ENCODE measurements around the gene TBXT. TPM values are rescaled to one million over a fixed set of nuclear protein-coding genes. Genes with fewer than 3 reads are reported as not detected.

The TBXT gene
- total RNA-seq, 1 experiment from 2014 or later, result not detected

DNA sequence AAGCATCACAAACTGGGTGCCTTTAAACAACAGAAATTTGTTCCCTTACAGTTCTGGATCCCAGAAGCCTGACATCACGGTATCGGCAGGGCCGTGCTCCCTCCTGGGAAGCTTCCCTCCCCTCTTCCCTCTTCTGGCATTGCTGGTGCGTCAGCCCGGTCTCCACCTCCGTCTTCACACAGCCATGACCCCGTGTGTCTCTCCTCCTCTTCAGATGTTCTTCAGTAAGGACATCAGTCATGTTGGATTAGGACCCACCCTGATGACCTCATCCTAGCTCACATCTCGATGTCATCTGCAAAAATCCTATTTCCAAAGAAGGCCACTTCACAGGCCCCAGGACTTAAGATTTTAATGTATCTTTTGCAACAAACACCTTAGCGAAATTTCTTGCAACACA is 38.4 kb upstream of the TBXT start:
- Mint-ChIP-seq H3K27ac (ENCODE audit: low read depth, unreplicated experiment) (no peak overlapping the region), H3K4me1 (ENCODE audit: insufficient read depth, unreplicated experiment) (no peaks in the 10 kb centered on the region), H3K27me3 (ENCODE audit: insufficient read depth, unreplicated experiment) (no peaks in the 10 kb centered on the region), H3K9me3 (ENCODE audit: unreplicated experiment) (peaks cover 3% of the 10 kb centered on the region), H3K36me3 (ENCODE audit: insufficient read depth, unreplicated experiment) (peaks cover 3% of the 10 kb centered on the region), H3K4me3 (ENCODE audit: unreplicated experiment) (no peak overlapping the region)
- ChIA-PET CTCF (interaction anchor here (0.6 to 0.7 kb wide), 2 partner anchors 11 to 115 kb away, joined by 3 read pairs; no protein-coding TSS in a partner anchor), POLR2A (no interaction called here)
- DNase-seq (ENCODE audit: unreplicated experiment), result no peak
- TF ChIP-seq, protein P1, sequence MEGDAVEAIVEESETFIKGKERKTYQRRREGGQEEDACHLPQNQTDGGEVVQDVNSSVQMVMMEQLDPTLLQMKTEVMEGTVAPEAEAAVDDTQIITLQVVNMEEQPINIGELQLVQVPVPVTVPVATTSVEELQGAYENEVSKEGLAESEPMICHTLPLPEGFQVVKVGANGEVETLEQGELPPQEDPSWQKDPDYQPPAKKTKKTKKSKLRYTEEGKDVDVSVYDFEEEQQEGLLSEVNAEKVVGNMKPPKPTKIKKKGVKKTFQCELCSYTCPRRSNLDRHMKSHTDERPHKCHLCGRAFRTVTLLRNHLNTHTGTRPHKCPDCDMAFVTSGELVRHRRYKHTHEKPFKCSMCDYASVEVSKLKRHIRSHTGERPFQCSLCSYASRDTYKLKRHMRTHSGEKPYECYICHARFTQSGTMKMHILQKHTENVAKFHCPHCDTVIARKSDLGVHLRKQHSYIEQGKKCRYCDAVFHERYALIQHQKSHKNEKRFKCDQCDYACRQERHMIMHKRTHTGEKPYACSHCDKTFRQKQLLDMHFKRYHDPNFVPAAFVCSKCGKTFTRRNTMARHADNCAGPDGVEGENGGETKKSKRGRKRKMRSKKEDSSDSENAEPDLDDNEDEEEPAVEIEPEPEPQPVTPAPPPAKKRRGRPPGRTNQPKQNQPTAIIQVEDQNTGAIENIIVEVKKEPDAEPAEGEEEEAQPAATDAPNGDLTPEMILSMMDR (IDR thresholded peaks at IDR 0.05; ENCODE audit: unreplicated experiment), result no peak
- intact Hi-C loops (cut with micrococcal nuclease), result no loop called here
- no TSS peak for BruUV-seq (replicated peaks)

DNA sequence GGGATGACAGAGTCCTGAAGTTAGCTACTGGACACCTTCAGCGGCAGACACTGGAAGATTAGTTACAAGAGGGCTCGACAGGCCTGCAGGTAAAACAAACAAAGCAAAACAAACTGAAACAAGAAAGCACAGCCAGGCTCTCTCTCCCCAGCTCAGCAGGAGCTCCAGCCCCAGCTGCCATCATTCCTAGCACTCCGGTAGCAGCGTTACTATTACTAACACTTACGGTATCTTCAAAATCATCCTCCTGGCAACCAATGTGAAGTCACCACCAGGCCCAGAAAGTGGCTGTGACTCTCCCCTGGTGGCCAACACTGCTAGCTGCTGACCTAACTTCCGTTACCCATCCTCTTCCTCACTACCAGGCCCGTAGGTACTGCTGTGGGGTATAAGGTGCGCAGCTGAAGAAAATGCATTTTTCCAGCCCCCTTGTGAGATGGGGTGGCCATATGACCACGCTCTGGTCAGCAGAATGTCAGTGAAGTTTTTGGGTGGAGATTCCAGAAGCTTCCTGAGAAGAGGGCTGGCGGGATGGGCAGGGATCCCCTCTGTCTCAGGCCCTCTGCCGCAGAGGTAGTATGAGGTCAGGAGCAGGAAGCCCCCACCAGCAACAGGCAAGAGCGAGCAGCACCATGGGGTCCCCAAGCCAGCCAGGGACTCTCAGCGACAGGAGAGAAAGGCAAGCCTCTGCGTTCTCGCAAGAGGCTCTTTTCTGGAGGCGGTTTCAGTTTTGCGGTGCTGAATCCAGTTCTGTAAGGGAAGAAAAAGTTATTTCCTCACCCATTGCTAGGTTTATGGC is 37.4 kb upstream of the TBXT start:
- H3K27ac Mint-ChIP-seq (ENCODE audit: low read depth, unreplicated experiment), result no peak overlapping the region
- DNase-seq (ENCODE audit: unreplicated experiment), result no peak
- no peaks in the 10 kb centered on the region for H3K4me1 Mint-ChIP-seq (ENCODE audit: insufficient read depth, unreplicated experiment)
- BruUV-seq (replicated peaks), result no TSS peak
- TF ChIP-seq, protein P1 (IDR thresholded peaks at IDR 0.05; ENCODE audit: unreplicated experiment), result no peak
- no peaks in the 10 kb centered on the region for H3K9me3 Mint-ChIP-seq (ENCODE audit: unreplicated experiment)
- no peaks in the 10 kb centered on the region for H3K27me3 Mint-ChIP-seq (ENCODE audit: insufficient read depth, unreplicated experiment)
- ChIA-PET POLR2A (no interaction called here), CTCF (interaction anchor here (0.6 kb wide), 1 partner anchor 59 kb away, joined by 3 read pairs; no protein-coding TSS in a partner anchor)
- H3K36me3 Mint-ChIP-seq (ENCODE audit: insufficient read depth, unreplicated experiment), result no peaks in the 10 kb centered on the region
- H3K4me3 Mint-ChIP-seq (ENCODE audit: unreplicated experiment), result no peak overlapping the region
- intact Hi-C loops (cut with micrococcal nuclease), result no loop called here

DNA sequence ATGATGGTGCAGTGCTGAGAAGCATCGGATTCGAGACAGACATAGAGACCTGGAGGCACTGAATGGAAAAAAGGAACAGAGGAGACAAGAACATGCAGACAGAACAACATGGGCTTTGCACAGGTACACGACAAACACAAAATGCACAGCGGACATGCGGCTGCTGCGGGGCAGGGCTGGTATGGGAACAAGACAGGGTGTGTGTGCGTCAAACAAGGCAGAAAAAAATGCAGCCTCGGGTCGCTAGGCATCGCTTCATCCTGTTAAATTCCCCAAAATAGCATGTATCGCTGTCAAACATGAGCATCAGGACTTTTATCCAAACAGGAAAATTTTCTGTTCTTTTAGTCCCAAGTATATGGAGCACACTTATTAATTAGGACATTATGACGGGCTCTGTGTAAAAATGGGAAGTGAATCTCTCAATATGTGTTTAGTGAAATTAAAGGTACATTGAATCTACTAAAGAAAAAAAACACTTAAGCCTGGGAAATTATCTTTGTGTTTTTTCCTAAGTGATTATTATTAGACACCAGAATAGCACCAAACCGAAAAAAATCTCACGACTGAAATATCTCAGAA is 36.1 kb upstream of the TBXT start:
- no peaks in the 10 kb centered on the region for H3K27me3 Mint-ChIP-seq (ENCODE audit: insufficient read depth, unreplicated experiment)
- no TSS peak for BruUV-seq (replicated peaks)
- TF ChIP-seq, protein P1 (IDR thresholded peaks at IDR 0.05; ENCODE audit: unreplicated experiment), result no peak
- no peak overlapping the region for H3K4me3 Mint-ChIP-seq (ENCODE audit: unreplicated experiment)
- ChIA-PET POLR2A (no interaction called here), CTCF (no interaction called here)
- intact Hi-C loops (cut with micrococcal nuclease), result no loop called here
- no peak overlapping the region for H3K27ac Mint-ChIP-seq (ENCODE audit: low read depth, unreplicated experiment)
- no peaks in the 10 kb centered on the region for H3K36me3 Mint-ChIP-seq (ENCODE audit: insufficient read depth, unreplicated experiment)
- H3K9me3 Mint-ChIP-seq (ENCODE audit: unreplicated experiment), result no peaks in the 10 kb centered on the region
- no peak for DNase-seq (ENCODE audit: unreplicated experiment)
- H3K4me1 Mint-ChIP-seq (ENCODE audit: insufficient read depth, unreplicated experiment), result no peaks in the 10 kb centered on the region

DNA sequence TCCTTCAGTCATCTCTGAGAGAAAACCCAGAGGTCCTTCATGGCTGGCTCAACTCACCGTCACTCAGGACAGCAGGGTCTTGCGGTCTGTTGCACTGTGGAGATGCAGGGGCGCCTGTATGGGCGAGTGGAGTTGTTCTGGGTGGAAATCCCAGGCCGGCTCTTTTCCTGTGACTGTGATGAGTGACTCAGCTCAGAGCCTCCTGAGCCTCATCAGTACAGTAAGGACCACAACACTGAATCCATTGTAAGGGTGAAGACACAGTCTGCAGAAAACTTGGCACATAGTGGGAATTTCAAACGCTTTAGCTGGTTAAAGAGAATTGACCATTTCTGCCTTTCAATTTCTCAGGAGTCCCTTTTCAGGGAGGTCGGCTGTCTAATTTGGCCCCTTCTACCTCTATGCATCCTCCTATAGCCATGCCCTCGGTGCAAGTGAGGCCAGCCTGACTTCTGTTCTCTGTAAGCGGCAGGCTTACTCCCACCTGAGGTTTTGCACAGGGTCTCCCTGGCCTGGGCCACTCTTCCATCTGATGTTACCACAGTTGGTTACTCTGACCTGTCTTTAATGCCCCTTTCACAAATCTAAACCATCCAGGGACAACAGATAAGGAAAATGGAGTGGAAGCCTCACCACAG is 35.5 kb upstream of the TBXT start:
- intact Hi-C loops (cut with micrococcal nuclease), result no loop called here
- no TSS peak for BruUV-seq (replicated peaks)
- ChIA-PET POLR2A (no interaction called here), CTCF (interaction anchor here (0.6 kb wide), 1 partner anchor 107 kb away, joined by 3 read pairs; no protein-coding TSS in a partner anchor)
- H3K9me3 Mint-ChIP-seq (ENCODE audit: unreplicated experiment), result no peaks in the 10 kb centered on the region
- no peak for DNase-seq (ENCODE audit: unreplicated experiment)
- no peaks in the 10 kb centered on the region for H3K27me3 Mint-ChIP-seq (ENCODE audit: insufficient read depth, unreplicated experiment)
- H3K4me3 Mint-ChIP-seq (ENCODE audit: unreplicated experiment), result no peak overlapping the region
- H3K36me3 Mint-ChIP-seq (ENCODE audit: insufficient read depth, unreplicated experiment), result no peaks in the 10 kb centered on the region
- H3K4me1 Mint-ChIP-seq (ENCODE audit: insufficient read depth, unreplicated experiment), result no peaks in the 10 kb centered on the region
- no peak overlapping the region for H3K27ac Mint-ChIP-seq (ENCODE audit: low read depth, unreplicated experiment)
- TF ChIP-seq, protein P1 (IDR thresholded peaks at IDR 0.05; ENCODE audit: unreplicated experiment), result no peak

All from MCF 10A (cell line).